GM04503 (cell line): ENCODE results near the gene TOMT.
A peak's percentile ranks its signal among the peaks of the same experiment; 100 is the strongest.

Experiments used
- DNase-seq: peaks from one replicate; pipeline ENCODE4 v3.0.0-alpha.2; 2012; ENCODE audit warnings: low read depth

The TOMT gene

DNA sequence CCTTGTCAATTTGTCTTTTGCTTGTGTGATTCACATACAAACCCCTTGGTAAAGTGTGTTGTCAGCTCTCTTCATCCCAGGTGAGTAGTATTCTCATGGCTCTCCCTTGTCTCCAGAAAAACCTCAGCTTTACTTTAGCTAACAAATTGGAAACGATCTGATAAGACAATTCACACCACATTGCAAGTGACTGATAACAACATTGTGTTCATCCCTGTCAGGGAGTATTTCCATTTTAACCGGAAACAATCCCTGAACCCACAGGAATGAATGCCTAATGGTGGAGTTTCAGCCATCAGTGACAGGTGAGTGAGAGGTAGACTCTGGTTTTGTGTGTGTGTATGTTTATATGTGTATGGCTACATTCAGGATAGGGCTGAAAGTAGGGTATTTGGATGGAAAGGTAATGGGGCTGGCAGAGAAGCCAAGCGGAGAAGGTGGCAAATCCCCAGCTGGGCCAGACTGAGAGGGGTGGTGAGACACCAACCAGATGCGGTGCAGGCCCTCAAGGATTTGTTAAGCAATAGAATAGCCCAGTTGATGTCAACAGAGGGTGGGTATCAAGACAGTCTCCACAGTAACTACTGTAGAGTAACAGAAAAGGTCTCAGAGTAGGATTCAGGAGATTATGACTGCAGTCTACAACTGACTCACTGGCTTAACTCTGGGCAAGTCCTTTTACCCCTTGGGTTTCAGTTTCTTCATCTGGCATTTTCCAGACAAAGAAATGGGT, 17.5 kb upstream of the TOMT start:
- no peak for DNase-seq

DNA sequence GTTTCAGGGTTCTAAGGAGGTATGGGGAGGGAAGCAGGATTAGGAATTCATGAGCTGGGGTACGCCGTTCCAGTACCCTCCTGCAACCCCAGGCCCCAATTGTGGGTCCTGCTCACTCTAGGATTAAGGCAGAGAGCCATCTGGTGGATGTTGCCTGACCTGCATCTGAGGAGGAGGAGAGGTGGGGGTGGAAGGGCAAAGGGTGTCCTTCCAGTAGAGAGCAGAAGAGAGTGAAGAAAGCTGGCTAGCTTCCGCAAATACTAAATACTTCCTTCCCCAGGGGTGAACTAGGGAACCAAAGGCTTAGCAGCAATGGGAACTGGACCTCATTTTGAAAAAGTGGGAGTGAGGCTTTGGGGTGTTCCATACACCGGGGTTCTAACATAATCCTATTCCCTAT, 14.4 kb upstream of the TOMT start:
- DNase-seq = no peak

DNA sequence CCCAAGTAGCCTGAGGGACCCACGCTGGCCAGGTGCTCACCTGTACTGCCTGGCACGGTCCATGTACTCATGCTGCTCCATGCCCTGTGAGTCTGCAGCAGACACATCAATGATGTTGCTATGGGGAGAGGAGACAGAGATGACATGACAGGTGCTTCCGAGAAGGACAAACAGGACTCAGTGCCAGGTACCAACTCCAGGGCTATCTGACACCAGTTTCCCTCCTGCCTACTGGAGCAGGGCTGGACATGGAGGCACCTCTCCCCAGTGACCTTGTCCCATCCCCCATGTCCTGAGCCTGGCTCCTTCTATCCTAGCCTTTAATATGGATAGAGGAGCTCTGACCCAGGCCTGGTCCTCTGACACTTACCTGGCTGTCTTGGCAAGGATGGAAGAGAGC, 7.0 kb upstream of the TOMT start:
- no peak for DNase-seq

DNA sequence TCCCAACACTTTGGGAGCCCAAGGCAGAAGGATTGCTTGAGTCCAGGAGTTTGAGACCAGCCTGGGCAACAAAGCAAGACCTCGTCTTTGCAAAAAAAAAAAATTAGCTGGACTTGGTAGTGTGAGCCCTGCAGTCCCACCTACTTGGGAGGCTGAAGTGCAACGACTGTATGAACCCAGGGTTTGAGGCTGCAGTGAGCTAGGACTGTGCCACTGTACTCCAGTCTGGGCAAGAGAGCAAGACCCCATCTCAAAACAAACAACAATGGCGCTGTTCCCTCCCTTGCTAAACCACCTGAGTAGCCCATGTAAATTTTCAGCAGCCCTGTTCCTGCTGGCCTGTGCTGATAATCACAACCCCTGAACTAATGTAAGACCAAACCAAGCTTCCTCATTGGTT, 5.7 kb upstream of the TOMT start:
- DNase-seq = no peak

DNA sequence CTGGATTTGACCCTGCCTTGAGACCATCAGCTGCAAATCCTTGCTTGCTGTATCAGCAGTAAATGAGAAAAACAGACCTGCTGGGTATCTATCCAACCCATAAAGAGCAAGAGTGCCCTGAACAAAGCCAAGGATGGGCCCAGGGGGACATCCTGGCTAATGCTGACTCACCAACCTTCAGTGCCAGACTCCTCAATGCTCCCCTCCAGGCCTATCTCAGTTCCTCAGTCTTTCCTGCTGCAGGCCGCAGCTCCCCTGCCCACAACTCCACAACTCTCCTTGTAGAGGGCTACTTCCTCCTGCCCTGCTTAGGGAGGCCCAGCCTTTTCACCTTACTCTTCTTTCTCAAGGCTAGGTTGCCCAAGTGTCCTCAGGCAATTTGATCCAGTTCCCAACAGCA, 5.3 kb upstream of the TOMT start:
- DNase-seq = no peak

DNA sequence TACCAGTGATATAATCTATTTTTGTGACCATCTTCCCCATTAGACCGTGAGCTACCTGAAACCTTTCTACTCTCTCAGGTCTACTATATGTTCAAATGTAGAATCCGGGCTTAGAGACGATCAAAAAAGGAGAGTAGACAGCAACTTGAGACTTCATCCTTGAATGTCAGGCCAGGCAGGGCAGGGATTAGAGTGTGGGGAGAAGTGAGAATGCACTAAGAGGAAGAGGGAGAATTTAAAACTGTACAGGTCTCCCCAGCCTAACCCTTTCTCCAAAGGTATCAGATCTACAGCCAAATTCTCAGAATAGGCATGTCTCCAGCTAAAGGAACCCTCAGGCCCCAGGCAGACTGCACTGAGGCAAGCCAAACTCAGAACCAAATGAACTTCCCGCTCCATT, 3.6 kb upstream of the TOMT start:
- no peak for DNase-seq

DNA sequence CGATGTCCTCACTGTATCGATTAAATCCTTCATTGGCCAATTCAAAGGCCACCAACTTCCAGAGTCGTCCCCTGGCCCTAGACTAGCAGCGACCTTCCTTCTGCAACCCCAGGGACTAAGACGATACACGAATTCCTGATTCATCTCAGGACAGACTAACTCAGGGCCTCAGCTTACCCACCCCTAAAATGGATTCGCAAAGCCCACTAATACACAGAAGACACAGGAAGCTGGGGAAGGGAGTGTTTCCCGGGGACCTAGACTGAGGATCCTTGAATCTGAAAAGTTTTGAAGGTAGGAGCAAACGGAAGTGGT, 3.1 kb upstream of the TOMT start:
- no peak for DNase-seq

DNA sequence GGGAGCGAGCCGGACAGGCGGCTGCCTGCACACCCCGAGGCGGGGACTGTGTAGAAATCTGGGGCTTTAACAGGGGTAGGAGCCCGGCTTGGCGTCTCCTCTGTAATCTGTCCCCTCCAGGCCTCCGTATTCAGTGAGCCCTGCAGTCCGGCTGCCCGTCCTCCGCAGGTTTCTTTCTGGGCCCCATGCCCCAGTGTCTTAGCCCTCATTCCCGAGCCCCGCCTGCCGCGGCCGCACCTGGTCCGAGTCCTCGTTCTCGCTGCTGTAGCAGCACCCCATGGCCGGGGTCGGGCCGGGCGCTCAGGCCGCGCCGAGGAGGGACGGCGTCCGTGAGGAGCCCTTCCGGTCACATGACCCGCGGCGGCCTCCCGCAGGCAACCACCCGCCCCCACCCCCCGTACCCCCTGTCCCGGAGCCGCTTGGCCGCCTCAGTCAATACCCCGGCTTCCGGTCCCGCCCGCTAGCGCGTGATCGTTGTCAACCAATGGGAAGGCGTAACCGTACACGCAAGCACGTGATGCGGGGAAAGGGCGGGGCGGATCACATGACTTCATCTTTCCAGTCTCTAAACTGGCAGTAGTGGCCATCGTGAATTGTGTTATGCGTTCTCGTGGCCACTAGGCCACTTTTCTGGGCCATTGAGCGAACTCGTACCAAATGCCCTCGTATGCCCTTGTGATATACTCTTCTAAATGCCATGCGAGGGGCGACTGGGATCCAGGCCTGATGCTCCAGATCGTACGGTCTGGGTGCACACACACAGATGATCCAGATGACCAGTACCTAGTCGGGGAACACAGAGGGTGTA, 2.6 kb upstream of the TOMT start, which contains the start of gene LAMTOR1:
LAMTOR1 (minus strand) TSS at position 352 of the 808 bp plus-strand sequence; CDS start at position 279, 73 bp downstream.
- peak; percentile 93 for DNase-seq

DNA sequence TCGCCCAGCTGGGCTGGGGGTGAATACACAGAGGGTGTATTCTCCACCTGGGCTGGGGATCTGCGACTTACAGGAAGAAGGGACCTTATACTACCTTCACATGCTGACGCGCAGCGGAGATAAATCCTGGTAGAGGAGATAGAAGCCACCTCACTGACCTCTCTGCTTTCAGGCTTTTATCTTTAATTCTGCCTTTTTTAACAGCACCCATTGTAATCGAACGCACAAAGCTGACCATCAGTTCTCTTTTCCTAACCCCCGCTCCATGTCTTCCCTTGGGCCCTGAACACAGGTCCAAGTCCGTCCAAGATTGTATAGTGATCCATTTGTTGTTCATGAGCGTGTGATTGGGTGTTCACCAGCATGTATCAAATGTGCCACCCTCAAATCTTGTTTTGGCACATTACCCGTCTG, 2.0 kb upstream of the TOMT start:
- DNase-seq = no peak

DNA sequence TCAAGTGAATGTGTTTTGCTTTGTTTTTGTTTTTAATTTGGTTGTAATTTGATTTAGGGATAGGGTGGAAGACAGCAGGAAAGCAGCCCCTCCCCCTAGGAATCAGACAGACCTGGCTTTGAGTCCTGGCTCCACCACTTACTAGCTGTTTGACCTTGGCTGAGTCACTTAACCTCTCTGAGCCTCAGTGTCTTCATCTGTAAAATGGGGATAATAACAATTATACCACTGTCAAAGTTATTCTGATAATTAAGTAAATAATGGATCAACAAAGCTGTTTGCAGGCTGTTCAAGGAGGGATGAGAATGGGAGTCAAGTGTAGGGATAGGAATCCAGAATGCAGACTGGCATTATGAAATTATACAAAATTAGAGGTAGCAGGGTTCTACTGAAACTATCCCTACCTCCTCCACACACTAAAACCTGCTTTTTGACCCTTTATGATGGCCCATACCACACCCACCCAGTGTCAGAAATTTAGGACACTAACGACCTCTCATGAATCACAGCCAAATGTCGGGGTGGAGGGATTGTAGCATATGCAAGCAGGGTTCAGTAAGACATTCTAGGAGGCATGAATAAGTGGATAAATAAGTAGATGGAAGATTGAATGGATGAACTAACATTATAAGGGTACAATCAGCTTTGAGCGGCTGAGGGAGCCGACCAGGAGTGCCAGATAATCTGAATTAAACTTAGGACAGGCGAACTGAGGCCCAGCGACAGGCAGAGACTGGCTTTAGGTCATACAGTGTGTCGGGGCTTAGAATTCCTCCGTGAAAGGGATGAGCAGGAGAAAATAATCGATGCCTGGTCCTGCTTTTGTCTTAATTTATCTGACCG, 5.8 kb downstream of the TOMT start:
- no peak for DNase-seq

DNA sequence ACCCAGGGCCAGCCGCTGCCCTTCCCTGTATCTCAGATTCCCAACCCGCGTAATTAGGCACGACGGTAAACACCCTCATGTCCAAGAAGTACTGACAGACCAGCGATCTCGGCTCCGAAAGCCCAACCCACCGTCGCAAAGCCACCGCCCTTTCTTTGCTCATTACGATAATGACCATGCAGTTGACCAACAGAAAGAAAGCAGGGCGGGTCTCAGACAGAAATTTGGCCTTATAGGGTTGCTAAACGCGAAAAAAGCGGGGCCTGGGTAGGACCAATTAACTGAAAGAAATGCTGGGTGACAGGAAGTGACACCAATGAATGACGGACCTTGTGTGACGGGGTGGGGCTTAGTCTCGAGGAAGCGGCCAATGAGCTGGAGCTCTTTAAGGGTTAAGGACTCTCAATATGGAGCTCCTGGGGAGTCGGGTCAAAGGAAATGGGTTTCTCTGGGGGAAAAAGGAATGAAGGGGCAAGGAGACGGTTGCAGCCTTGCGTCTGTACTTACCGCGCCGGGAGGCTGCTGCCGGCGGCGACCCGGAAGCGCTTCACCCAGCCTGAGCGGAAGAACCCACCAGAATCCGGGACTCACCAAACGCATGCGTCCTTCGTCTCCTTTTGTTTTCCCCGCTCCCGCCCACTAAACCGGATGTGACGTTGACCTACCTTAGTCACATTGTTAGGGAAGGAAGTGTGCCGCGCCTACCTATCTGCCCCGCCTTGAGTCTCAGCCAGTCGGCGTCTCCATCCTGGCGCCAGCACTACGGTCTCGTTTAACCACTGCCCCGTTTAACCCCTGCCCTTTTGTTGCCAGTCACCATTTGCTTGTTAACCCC, 6.6 kb downstream of the TOMT start, which contains the start of gene ANAPC15:
ANAPC15 (minus strand) TSS at position 553 of the 835 bp plus-strand sequence. CDS start 1,419 bp downstream, outside the sequence.
- DNase-seq = peak; percentile 99

DNA sequence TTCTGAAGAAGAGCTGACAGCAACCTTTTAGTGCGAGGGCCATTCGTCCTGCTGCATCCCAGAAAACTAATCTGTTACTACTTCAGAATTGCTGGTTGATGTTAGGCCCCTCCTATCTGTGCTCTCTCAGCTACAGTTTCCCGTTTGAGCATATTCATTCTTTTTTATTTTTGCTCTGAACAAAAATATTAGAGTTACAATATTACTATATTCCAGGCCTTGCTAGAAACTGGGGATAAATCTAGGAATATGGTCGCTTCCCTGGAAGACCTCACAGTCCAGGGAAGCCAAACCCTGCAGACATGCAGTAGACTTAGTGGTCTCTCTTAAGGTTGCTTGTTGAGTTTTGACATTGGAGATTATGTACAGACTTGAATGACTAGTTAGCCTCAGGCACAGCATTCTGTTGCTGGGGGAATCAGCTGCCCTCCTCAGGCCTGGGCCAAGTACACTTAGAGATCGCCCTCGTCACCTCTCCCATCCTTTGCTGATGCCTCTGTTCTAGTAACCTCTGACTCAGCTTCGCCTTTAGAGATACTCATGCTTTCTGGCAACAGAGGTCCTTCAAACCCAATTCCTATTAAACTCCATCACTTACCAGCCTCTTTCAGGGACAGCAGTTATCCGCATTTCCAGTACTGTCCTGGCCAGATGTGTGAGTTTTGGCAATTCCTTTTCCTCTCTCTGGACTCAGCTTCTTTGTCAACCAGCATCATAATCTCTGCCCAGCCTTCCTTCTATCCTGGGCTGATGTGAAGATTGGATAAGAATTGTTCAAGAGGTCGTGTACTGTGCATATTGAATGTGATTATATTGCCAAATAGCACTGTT, 7.5 kb downstream of the TOMT start:
- peak; percentile 77 for DNase-seq

DNA sequence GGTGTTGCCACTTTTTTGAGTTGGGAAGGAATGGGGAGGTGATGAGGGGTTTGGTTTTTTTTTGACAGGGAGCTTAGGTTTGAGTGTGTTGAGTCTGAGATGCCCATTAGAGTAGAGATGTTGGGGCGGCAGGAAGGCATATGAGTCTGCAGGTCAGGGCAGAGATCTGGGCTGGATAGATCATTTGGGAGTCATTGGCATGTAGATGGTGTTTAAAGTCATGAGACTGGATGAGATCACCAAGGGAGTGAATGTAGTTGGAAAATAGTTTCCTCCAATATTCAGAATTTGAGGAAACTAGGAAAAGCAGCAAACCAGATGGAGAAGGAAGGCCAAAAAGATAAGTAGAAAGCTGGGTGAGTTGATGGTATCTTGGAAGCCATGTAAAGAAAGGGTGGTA, 8.8 kb downstream of the TOMT start:
- DNase-seq = peak; percentile 24

DNA sequence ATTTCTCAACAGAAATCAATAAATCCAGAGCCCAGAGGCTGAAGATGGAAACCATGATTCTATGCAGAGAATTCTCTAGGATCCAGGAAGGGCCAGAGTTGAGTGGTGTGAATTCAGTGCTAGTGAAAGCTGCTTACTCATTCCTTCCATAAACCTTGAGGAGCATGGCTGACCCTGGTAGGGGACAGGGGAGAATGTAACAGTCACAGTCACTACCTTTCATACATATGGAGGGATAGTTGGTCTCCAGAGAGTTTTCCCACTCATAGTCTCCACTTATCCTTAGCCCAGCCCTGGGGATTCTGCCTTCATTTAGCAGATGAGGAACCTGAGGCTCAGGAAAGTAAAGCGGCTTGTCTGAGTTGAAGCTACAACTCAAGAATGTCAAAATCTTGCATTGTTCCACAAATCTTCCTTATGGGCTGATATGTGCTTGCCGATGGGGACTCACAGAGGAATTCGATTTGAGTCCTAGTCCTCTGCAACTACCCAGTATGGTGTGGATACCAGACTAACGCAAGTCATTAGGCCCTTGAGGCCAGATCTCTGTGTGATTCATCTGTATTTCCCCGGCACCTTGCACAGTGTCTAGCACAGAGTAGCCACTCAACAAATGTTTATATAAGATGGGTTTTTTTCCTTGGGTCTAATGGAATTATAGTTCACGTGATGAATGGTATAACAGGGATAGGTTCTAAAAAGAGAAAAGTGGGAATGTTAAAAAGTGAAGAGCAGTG, 10.5 kb downstream of the TOMT start:
- DNase-seq = no peak

DNA sequence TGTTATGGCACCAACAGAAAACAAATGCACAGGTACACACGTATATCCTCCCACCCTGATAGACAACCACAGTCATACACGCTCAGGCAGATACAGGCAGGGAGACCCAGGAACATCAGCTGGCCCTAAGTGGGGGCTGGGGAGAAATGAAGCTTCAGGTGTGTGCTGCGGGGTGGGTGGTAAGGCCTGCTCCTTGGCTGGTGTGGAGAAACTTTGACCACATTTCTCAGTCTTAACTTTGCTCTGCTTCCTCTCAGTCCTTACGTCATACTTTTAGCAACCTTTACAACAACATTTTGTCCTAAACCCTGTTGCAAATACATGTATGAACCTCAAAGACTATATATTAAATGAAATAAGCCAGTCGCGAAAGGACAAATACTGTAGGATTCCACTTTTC, 13.5 kb downstream of the TOMT start:
- DNase-seq = no peak

DNA sequence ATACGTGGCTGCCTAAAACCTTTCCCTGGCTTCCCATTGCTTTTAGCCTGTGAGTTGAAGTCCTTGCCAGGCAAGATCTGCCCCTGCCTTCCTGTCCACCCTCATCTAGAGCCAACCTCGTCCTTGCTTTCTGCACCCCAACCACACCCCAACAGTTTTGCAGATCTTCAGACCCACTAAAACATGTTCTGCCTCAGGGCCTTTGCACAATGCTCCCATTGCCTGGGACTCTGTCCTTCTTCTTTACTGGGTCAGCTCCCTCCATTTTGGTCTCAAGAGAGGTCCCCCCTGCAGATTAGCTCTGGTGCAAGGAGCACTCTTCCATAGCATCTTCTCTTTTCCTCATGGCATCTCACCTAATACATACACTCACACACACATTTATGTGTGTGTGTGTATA, 15.2 kb downstream of the TOMT start:
- DNase-seq = no peak

DNA sequence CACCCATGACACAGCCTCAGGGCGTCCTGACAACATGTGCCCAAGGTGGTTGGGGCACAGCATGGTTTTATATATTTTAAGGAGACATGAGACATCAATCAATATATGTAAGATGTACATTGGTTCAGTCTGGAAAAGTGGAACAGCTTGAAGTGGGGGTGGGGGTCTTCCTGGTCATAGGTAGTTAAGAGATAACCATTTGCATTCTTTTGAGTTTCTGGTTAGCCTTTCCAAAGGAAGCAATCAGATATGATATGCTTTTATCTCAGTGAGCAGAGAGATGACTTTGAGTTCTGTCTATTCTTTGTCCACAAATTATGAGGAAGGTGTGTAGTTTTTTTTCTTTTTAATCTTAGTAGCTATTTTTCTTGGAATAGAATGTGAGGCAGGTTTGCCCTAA, 16.9 kb downstream of the TOMT start:
- DNase-seq = no peak

DNA sequence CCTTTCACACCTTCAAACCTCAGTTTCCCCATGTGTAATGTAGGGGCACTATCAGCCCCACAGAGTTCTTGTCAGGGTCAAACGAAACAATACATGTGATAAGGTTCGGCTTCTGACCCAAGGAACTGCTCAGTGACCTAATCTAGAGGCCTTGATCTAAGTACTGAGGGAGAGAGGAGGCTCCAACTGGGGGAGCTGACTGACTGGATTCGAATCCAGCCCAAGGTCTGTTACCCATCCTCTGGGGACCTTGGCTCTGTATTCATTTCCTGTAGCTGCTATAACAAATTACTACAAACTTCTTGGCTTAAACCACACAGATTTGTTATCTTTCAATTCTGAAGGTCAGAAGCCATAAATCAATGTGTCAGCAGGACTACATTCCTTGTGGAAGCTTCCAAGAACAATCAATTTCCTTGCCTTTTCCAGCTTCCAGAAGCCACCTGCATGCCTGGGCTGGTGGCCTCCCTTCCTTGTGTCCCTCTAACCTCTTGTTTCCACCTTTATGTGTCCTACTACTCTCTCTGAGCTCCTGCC, 17.5 kb downstream of the TOMT start:
- no peak for DNase-seq

DNA sequence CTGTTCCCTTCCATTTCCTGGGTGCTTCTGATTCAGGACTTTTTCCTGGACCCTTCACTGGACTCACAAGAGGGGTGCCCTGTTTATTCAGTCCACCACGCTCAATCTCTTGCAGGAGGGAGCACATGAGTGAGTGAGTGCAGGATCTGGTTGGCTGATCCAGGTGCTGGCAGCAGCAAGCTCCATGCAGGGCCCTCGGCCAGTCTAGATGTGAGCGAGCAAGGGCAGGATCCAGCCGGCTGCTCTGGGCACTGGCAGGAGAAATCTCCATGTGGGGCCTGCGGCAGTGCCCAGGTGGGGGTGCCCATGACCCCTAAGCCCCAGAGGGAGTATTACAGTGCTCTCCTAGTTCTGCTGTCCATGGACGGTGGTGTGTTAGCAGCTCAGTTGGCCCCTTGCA, 18.3 kb downstream of the TOMT start:
- DNase-seq = no peak

DNA sequence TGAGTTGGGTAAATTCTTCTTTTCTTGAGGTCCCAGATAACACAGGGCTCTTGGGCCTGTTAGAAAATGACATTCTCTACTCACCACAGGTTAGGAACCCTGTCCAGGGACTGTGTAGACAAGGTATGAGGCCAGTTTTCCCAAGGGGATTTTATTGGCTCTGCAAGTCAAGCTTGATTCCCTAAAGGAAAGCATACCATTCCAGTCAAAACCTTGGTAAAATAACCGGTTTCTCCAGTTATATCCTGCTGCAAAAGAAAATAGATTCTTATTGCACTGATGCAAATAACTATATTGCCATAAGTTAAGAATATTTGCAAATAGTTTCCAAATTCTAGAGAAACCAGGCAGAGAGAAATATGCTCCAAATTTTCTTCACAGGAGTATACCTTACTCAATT, 20.2 kb downstream of the TOMT start:
- no peak for DNase-seq
